ENCODE measurements around the gene GRAMD2B. TPM values are rescaled to one million over a fixed set of nuclear protein-coding genes. Genes with fewer than 3 reads are reported as not detected.

The GRAMD2B gene
- total and polyA plus RNA-seq, 7 donors = 26.1 to 53.8 (median 44.4) TPM

- no peaks in the 10 kb centered on the region for H3K27me3 ChIP-seq
- WGBS, 2 donors = 70 to 86% methylated on average over 1 of the region's 1 CpG
- H3K36me3 ChIP-seq = no peaks in the 10 kb centered on the region
- TF ChIP-seq CTCF (IDR thresholded peaks at IDR 0.05) (no peak), EP300 (IDR thresholded peaks at IDR 0.05) (peak in 1 of 4 donors; percentile 17), POLR2AphosphoS5 (IDR thresholded peaks at IDR 0.05) (peak in 3 of 4 donors; percentile 42 to 66 (median 60))
- intact Hi-C loops (cut with DNase I) = loop anchor here (5.0 kb wide), 2 partner anchors 33 to 107 kb away; no protein-coding TSS in a partner anchor
- peak; percentile 80 for DNase-seq
- peaks cover 0 to 38% (median 35%) of the 10 kb centered on the region in 4 donors for H3K4me1 ChIP-seq
- H3K4me3 ChIP-seq = no peak overlapping the region
- H3K27ac ChIP-seq = peak overlapping the region; percentile 67 to 83 (median 79)
- H3K9me3 ChIP-seq = no peaks in the 10 kb centered on the region
These were observed 8.2 kb upstream of the GRAMD2B start for GRCh38 chr5:126414874-126415502.

GRCh38 chr5:126415789-126416188, 7.4 kb upstream of the GRAMD2B start:
- H3K36me3 ChIP-seq = no peaks in the 10 kb centered on the region
- no peak for TF ChIP-seq POLR2A (IDR thresholded peaks at IDR 0.05)
- TF ChIP-seq EP300 (IDR thresholded peaks at IDR 0.05) = no peak
- peak in 1 of 4 donors; percentile 6 for TF ChIP-seq POLR2AphosphoS5 (IDR thresholded peaks at IDR 0.05)
- TF ChIP-seq CTCF (IDR thresholded peaks at IDR 0.05) = no peak
- WGBS, 2 donors = 85 to 90% methylated on average over 4 of the region's 4 CpGs
- H3K4me3 ChIP-seq = no peak overlapping the region
- H3K27ac ChIP-seq = peak overlapping the region; percentile 67 to 83 (median 79)
- no peaks in the 10 kb centered on the region for H3K9me3 ChIP-seq
- intact Hi-C loops (cut with DNase I) = loop anchor here (5.0 kb wide), 2 partner anchors 33 to 107 kb away; no protein-coding TSS in a partner anchor
- DNase-seq = no peak
- peaks cover 0 to 38% (median 35%) of the 10 kb centered on the region in 4 donors for H3K4me1 ChIP-seq
- no peaks in the 10 kb centered on the region for H3K27me3 ChIP-seq

- 94% methylated on average over 4 of the region's 4 CpGs for WGBS, 2 donors
- TF ChIP-seq POLR2AphosphoS5 (IDR thresholded peaks at IDR 0.05) (no peak), CTCF (IDR thresholded peaks at IDR 0.05) (peak in 1 of 4 experiments; percentile 19)
- peaks cover 0 to 38% (median 35%) of the 10 kb centered on the region in 4 donors for H3K4me1 ChIP-seq
These were observed 6.8 kb upstream of the GRAMD2B start for GRCh38 chr5:126416266-126416925.

GRCh38 chr5:126417178-126417577, 6.0 kb upstream of the GRAMD2B start:
- DNase-seq = no peak
- Histone ChIP-seq H3K27me3 (no peaks in the 10 kb centered on the region), H3K27ac (peak overlapping the region in 3 of 4 donors; percentile 67 to 83 (median 77)), H3K4me1 (peaks cover 0 to 38% (median 35%) of the 10 kb centered on the region in 4 donors), H3K4me3 (no peak overlapping the region), H3K9me3 (no peaks in the 10 kb centered on the region), H3K36me3 (no peaks in the 10 kb centered on the region)
- no peak for TF ChIP-seq EP300 (IDR thresholded peaks at IDR 0.05)
- no peak for TF ChIP-seq CTCF (IDR thresholded peaks at IDR 0.05)
- no peak for TF ChIP-seq POLR2A (IDR thresholded peaks at IDR 0.05)
- no peak for TF ChIP-seq POLR2AphosphoS5 (IDR thresholded peaks at IDR 0.05)
- intact Hi-C loops (cut with DNase I) = loop anchor here (5.0 kb wide), 2 partner anchors 35 to 105 kb away; no protein-coding TSS in a partner anchor
- WGBS, 2 donors = 92% methylated on average over 2 of the region's 2 CpGs

More at GRCh38 chr5:126416266-126416925, 6.8 kb upstream of the GRAMD2B start:
- intact Hi-C loops (cut with DNase I) = loop anchor here (5.0 kb wide), 2 partner anchors 34 to 106 kb away; no protein-coding TSS in a partner anchor
- Histone ChIP-seq H3K36me3 (no peaks in the 10 kb centered on the region), H3K27ac (peak overlapping the region; percentile 67 to 83 (median 79)), H3K27me3 (no peaks in the 10 kb centered on the region), H3K9me3 (no peaks in the 10 kb centered on the region), H3K4me3 (no peak overlapping the region)
- DNase-seq = no peak
